DND-41 (cell line): Measurements from ENCODE around the gene MARK4.

Experiments used
- EZH2 ChIP-seq: IDR thresholded peaks from 3 replicates; pipeline ENCODE4 v1.6.1; 2012; ENCODE audit warnings: borderline replicate concordance, low read depth, mild to moderate bottlenecking, moderate library complexity, low read length, inconsistent platforms; ENCODE audit not compliant: severe bottlenecking
- TF ChIP-seq, protein P1 (sequence below): IDR thresholded peaks from 2 replicates; pipeline ENCODE4 v1.5.1; 2012; ENCODE audit warnings: borderline replicate concordance, low read length, moderate library complexity, mild to moderate bottlenecking; ENCODE audit not compliant: poor library complexity, severe bottlenecking; ENCODE audit errors: extremely low read depth

DNA sequence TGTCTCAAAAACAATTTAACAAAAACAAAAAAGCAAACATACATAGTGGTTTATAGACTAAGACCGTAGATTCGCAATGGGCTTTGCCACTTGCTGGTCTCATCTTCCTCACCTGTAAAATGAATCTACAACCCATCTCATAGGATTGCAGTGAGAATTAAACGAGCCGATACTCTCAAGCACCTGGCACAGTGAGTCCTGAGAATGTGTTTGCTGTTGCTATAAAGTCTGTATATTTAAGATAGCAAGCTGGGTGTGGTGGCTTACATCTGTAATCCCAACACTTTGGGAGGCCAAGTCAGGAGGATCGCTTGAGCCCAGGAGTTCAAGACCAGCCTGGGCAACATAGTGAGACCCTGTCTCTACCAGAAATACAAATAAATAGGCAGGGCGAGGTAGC lies 28.3 kb upstream of the MARK4 start:
- TF ChIP-seq, protein P1, sequence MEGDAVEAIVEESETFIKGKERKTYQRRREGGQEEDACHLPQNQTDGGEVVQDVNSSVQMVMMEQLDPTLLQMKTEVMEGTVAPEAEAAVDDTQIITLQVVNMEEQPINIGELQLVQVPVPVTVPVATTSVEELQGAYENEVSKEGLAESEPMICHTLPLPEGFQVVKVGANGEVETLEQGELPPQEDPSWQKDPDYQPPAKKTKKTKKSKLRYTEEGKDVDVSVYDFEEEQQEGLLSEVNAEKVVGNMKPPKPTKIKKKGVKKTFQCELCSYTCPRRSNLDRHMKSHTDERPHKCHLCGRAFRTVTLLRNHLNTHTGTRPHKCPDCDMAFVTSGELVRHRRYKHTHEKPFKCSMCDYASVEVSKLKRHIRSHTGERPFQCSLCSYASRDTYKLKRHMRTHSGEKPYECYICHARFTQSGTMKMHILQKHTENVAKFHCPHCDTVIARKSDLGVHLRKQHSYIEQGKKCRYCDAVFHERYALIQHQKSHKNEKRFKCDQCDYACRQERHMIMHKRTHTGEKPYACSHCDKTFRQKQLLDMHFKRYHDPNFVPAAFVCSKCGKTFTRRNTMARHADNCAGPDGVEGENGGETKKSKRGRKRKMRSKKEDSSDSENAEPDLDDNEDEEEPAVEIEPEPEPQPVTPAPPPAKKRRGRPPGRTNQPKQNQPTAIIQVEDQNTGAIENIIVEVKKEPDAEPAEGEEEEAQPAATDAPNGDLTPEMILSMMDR: no peak
- no peak for TF ChIP-seq EZH2
